Small intestine (tissue), 7 donors: ENCODE data around the gene TOMM40L. TPM values are rescaled to one million over a fixed set of nuclear protein-coding genes. Genes with fewer than 3 reads are reported as not detected.
A peak's percentile ranks its signal among the peaks of the same experiment; 100 is the strongest.
"Not testable (repeated sequence)": the region's sequence is repeated elsewhere in the genome, so short reads cannot be mapped to it uniquely, and the experiment has no call there.

Experiments used
- DNase-seq, 2 donors: peaks; one replicate each; pipeline versions ENCODE4 v3.0.0 to v3.0.0-alpha.2; 2013
- FAIRE-seq: peaks from 2 replicates; lab custom pipeline; 2012; peaks lifted over from hg19 to GRCh38; lab: Jason Lieb, UNC
- H3K27ac ChIP-seq, 3 donors: one replicate each; pipeline ENCODE4 v1.5.1; 2013; ENCODE audit warnings: low read length in 2 of 3, mild to moderate bottlenecking in 2 of 3, control low read depth in 1 of 3, inconsistent platforms in 1 of 3, low read depth in 1 of 3, moderate library complexity in 1 of 3
- H3K27me3 ChIP-seq, 3 donors: one replicate each; pipeline ENCODE4 v1.6.1; 2013; ENCODE audit warnings: low read length in 3 of 3, inconsistent platforms in 1 of 3; ENCODE audit not compliant: control insufficient read depth in 3 of 3, insufficient read depth in 3 of 3
- H3K36me3 ChIP-seq, 3 donors: one replicate each; pipeline ENCODE4 v1.6.1; 2013; ENCODE audit warnings: low read length in 3 of 3, inconsistent platforms in 1 of 3, low read depth in 1 of 3, mild to moderate bottlenecking in 1 of 3, moderate library complexity in 1 of 3; ENCODE audit not compliant: control insufficient read depth in 3 of 3, insufficient read depth in 2 of 3
- H3K4me1 ChIP-seq, 3 donors: one replicate each; pipeline ENCODE4 v1.6.1; 2013; ENCODE audit warnings: low read length in 2 of 3, inconsistent platforms in 1 of 3, low read depth in 1 of 3, mild to moderate bottlenecking in 1 of 3, moderate library complexity in 1 of 3; ENCODE audit not compliant: control insufficient read depth in 3 of 3, insufficient read depth in 2 of 3
- H3K4me3 ChIP-seq, 3 donors: one replicate each; pipeline ENCODE4 v1.5.1; 2013; ENCODE audit warnings: low read length in 3 of 3, control low read depth in 1 of 3, inconsistent platforms in 1 of 3, low read depth in 1 of 3, mild to moderate bottlenecking in 1 of 3, moderate library complexity in 1 of 3
- H3K9me3 ChIP-seq, 2 donors: one replicate each; pipeline ENCODE4 v1.6.1; 2013; ENCODE audit warnings: low read depth in 1 of 2, low read length in 1 of 2; ENCODE audit not compliant: control insufficient read depth in 2 of 2, insufficient read depth in 1 of 2
- WGBS, 3 donors: extraction: QIAGEN DNeasy Blood & Tissue Kit; methylation state at CpG; one replicate each; pipeline ENCODE4 v1.1.7; 2013; 5-methylcytosine and 5-hydroxymethylcytosine counted together
- polyA plus RNA-seq, 4 donors: library from polyadenylated mRNA; stranded (reverse) in 3 of 4; unstranded in 1 of 4; fragments of 200-250 nt in 3 of 4; fragments of 120-200 nt in 1 of 4; gene quantifications; one replicate each; pipeline versions ENCODE4 v1.2.1 to v1.2.3, GENCODE V29; 2013
- donor health status: healthy with polysubstance abuse.
- donor health status: control.
- donor health status: control.
- donor health status: Bipolar disorder and iron deficiency.
- donor health status: healthy.

The TOMM40L gene
- polyA plus RNA-seq, 4 donors, result 12.4 to 32.9 (median 22.1) TPM

DNA sequence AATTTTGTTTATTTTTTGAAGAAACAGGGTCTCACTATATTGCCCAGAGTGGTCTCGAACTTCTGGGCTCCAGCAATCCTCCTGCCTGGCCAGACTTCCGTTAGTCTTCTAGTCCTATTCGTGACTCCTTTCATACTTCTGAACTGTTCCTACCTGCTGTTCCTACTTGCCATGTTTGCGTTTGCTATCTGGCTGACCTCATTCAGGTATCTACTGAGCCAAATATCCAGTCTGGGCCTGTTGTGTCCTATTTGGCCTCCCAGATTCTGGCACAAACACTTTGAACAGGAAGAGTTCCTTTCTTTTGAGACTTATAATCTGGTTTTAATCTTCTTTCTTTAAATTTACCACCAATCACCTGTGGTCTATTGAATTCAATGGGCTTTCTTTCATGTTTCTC, 19.0 kb downstream of the TOMM40L start:
- WGBS, 3 donors, result 76 to 83% (median 80%) methylated on average over 4 of the region's 4 CpGs
- Histone ChIP-seq H3K27me3 (no peaks in the 10 kb centered on the region), H3K4me3 (no peak overlapping the region), H3K9me3 (no peaks in the 10 kb centered on the region), H3K4me1 (no peaks in the 10 kb centered on the region), H3K27ac (no peak overlapping the region), H3K36me3 (no peaks in the 10 kb centered on the region)
- DNase-seq (no peak), FAIRE-seq (no peak)

DNA sequence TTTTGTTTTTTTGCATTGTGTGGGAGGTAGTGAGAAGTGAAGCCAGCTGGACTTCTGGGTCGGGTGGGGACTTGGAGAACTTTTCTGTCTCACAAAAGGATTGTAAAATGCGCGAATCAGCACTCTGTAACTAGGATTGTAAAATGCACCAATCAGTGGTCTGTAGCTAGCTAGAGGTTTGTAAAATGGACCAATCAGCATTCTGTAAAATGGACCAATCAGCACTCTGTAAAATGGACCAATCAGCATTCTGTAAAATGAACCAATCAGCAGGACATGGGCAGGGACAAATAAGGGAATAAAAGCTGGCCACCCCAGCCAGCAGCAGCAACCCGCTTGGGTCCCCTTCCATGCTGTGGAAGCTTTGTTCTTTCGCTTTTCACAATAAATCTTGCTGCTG, 24.2 kb downstream of the TOMM40L start:
- 89 to 94% (median 89%) methylated on average over 5 of the region's 5 CpGs for WGBS, 3 donors
- not testable (repeated sequence) for DNase-seq

DNA sequence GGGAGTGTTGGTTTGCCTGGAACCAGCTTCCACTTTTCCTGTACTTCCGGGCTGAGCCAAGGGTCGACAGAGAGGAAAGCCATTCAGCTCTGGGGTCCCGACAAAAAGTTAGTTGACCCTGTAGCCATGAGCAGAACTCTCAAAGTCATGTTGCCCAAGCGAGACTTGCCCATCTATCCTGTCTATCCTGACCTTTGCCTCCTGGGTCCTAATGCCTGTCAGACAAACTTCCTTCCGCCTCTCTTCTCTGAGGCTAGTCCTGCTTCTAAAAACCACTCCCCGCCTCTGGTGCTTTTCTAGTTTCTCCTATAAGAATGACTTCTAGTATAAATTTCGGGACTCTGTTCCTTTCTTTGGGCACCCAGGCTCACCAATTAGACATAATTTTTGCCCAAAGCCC, 25.0 kb downstream of the TOMM40L start:
- H3K4me3 ChIP-seq, result no peak overlapping the region
- no peak for FAIRE-seq
- no peak overlapping the region for H3K27ac ChIP-seq
- no peaks in the 10 kb centered on the region for H3K36me3 ChIP-seq
- no peak for DNase-seq
- H3K27me3 ChIP-seq, result no peaks in the 10 kb centered on the region
- no peaks in the 10 kb centered on the region for H3K4me1 ChIP-seq
- no peaks in the 10 kb centered on the region for H3K9me3 ChIP-seq
- WGBS, 3 donors, result 72 to 81% (median 81%) methylated on average over 6 to 7 of the region's 7 CpGs

More for the DNA sequence above, 24.2 kb downstream of the TOMM40L start:
- H3K27me3 ChIP-seq, H3K4me3 ChIP-seq, H3K36me3 ChIP-seq, H3K9me3 ChIP-seq, H3K4me1 ChIP-seq, FAIRE-seq, H3K27ac ChIP-seq: not testable (repeated sequence)

DNA sequence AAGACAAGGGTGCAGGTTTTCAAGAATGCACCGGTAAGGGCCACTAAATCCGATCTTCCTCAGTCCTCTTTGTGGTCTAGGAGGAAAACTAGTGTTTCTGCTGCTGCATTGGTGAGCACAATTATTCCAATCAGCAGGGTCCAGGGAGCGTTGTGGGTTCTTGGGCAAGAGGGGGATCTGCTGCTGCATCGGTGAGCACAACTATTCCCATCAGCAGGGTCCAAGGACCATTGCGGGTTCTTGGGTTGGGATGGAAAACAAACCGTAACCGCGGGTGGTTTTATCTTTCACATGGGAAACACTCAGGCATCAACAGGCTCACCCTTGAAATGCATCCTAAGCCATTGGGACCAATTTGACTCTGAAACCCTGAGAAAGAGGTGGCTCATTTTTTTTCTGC, 25.7 kb downstream of the TOMM40L start:
- 93 to 99% (median 94%) methylated on average over 8 of the region's 8 CpGs for WGBS, 3 donors
- Histone ChIP-seq H3K9me3 (peaks cover 0 to under 1% of the 10 kb centered on the region in 2 donors), H3K4me1 (no peaks in the 10 kb centered on the region), H3K27ac (no peak overlapping the region), H3K36me3 (no peaks in the 10 kb centered on the region), H3K27me3 (no peaks in the 10 kb centered on the region), H3K4me3 (no peak overlapping the region)
- FAIRE-seq, result no peak
- DNase-seq, result no peak

DNA sequence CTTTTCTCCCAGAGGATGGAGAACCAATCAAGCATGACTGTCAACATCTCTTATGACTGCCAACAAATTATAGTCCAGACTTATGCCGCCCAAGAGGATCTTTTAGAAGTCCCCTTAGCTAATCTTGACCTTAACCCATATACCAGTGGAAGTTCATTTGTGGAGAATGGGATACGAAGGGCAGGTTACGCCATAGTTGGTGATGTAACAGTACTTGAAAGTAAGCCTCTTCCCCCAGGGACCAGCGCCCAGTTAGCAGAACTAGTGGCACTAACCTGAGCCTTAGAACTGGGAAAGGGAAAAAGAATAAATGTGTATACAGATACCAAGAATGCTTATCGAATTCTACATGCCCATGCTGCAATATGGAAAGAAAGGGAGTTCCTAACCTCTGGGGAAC, 29.4 kb downstream of the TOMM40L start:
- H3K4me1 ChIP-seq, H3K27ac ChIP-seq, DNase-seq, H3K4me3 ChIP-seq, H3K36me3 ChIP-seq, FAIRE-seq: not testable (repeated sequence)
- Histone ChIP-seq H3K27me3 (peaks cover 0 to 13% (median 9%) of the 10 kb centered on the region in 3 donors), H3K9me3 (peaks cover 0 to 14% of the 10 kb centered on the region in 2 donors)
- WGBS, 3 donors, result 82 to 85% (median 85%) methylated on average over 5 of the region's 5 CpGs

DNA sequence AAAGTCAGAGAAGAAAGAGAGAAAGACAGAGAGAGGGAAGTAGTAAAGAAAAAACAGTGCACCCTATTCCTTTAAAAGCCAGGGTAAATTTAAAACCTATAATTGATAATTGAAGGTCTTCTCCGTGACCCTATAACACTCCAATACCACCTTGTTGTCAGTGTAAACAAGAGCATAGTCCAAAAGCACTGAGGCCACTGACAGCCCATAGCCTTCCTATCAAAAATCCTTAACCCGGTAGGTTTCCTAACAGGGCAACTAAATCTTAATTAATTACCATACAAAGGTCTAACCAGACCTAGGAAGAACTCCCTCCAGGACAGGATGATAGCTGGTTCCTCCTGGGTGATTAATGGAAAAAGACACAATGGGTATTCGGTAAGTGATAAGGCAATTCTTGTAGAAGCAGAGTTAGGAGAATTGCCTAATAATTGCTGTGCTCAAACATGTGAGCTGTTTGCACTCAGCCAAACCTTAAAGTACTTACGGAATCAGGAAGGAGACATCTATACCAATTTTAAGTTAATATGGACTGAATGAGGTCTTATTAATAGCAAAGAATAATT, 30.2 kb downstream of the TOMM40L start:
- not testable (repeated sequence) for DNase-seq, H3K4me3 ChIP-seq, H3K36me3 ChIP-seq, H3K27ac ChIP-seq, H3K4me1 ChIP-seq, FAIRE-seq
- Histone ChIP-seq H3K9me3 (peaks cover 0 to 14% of the 10 kb centered on the region in 2 donors), H3K27me3 (peaks cover 0 to 13% (median 9%) of the 10 kb centered on the region in 3 donors)
- WGBS, 3 donors, result 71 to 84% (median 80%) methylated on average over 4 of the region's 4 CpGs

DNA sequence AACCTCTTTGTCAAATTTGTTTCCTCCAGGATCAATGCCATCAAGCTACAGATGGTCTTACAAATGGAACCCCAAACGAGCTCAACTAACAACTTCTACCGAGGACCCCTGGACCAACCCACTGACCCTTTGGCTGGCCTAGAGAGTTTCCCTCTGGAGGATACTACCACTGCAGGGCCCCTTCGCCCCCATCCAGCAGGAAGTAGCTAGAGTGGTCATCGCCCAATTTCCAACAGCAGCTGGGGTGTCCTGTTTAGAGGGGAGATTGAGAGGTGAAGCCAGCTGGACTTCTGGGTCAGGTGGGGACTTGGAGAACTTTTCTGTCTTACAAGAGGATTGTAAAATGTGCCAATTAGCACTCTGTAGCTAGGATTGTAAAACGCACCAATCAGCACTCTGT, 31.2 kb downstream of the TOMM40L start:
- WGBS, 3 donors, result 88 to 96% (median 90%) methylated on average over 5 of the region's 5 CpGs
- not testable (repeated sequence) for H3K4me3 ChIP-seq, H3K36me3 ChIP-seq, DNase-seq, FAIRE-seq, H3K27ac ChIP-seq
- Histone ChIP-seq H3K9me3 (peaks cover 0 to 14% of the 10 kb centered on the region in 2 donors), H3K4me1 (peaks cover 0 to 19% (median 4%) of the 10 kb centered on the region in 3 donors), H3K27me3 (peaks cover 0 to 13% (median 9%) of the 10 kb centered on the region in 3 donors)

DNA sequence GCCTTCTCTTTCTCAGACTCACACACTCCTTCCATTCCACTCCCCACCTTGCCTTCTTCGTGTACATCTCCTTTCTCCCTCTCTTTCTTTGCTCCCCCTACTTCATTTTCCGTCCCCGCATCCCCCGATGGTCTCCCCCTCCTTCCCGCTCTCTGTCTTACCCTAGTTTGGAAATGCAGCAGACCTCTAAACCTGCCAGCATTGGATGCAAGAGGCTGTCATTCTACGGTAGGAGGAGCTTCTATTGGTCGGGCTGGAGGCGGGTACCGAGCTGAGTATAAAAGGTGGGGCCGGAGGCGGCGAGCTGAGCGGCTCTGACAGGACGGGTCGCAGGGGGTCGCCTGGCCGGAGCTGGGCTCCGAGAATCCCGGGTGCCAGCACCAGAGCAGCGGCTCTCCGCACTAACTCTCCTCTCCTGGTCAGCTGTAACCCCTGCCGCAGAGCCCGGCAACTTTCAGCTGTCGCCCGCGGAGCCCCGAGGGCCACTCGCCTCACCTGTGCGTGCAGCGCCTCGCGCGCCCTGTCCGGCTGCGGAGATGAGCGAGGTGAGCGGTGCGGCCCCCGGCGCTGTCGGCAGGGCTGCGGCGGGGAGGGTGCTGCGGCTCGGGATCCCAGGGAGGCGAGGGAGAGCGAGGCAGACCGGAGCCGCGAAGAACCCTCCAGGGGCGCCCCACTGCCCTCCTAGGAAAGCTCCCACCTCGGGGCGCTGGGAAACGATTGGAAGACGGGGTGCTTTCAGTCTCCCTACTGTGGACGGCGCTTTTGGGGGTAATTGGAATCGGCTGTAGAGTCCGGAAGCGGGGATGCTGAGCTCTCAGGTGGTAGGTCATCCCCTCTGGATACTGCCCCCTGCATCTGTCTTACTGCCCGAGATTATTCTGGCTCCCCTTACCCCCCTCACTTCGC, 32.8 kb downstream of the TOMM40L start, which contains the start of gene PCP4L1:
Gene PCP4L1 (plus strand): TSS at position 307 of the 906 bp plus-strand sequence. CDS start 230 bp downstream, at position 537.
- peaks cover 0 to 13% (median 9%) of the 10 kb centered on the region in 3 donors for H3K27me3 ChIP-seq

More for the DNA sequence above, 32.8 kb downstream of the TOMM40L start, which contains the start of gene PCP4L1:
- H3K9me3 ChIP-seq, result peaks cover 0 to 14% of the 10 kb centered on the region in 2 donors
- peak; percentile 65 to 82 for DNase-seq
- FAIRE-seq, result no peak
- H3K36me3 ChIP-seq, result no peaks in the 10 kb centered on the region
- H3K27ac ChIP-seq, result no peak within 1 kb of the TSS
- WGBS, 3 donors, result 2 to 4% (median 4%) methylated on average over 59 to 62 of the region's 62 CpGs
- H3K4me3 ChIP-seq, result peak within 1 kb of the TSS in 2 of 3 donors; percentile 48 to 57
- H3K4me1 ChIP-seq, result peaks cover 0 to 19% (median 4%) of the 10 kb centered on the region in 3 donors
